Spinal cord (tissue), 10 donors: ENCODE data around the gene H2BK1. TPM values are rescaled to one million over a fixed set of nuclear protein-coding genes. Genes with fewer than 3 reads are reported as not detected.

Source experiments
- DNase-seq, 6 donors: peaks; one replicate each; pipeline versions ENCODE4 v3.0.0 to v3.0.0-alpha.2; 2013 to 2015; ENCODE audit warnings: low spot score in 6 of 6, low read depth in 4 of 6
- H3K27ac ChIP-seq: one replicate; pipeline ENCODE4 v1.5.1; 2013; ENCODE audit warnings: low read depth, low read length, control low read depth
- H3K27me3 ChIP-seq: one replicate; pipeline ENCODE4 v1.6.1; 2013; ENCODE audit warnings: low read length; ENCODE audit not compliant: control insufficient read depth, insufficient read depth
- H3K36me3 ChIP-seq: one replicate; pipeline ENCODE4 v1.6.1; 2013; ENCODE audit warnings: low read length; ENCODE audit not compliant: control insufficient read depth, insufficient read depth
- H3K4me1 ChIP-seq: one replicate; pipeline ENCODE4 v1.6.1; 2013; ENCODE audit warnings: low read length; ENCODE audit not compliant: control insufficient read depth, insufficient read depth
- H3K4me3 ChIP-seq: one replicate; pipeline ENCODE4 v1.5.1; 2013; ENCODE audit warnings: low read depth, low read length, control low read depth
- H3K9me3 ChIP-seq: one replicate; pipeline ENCODE4 v1.6.1; 2013; ENCODE audit warnings: low read length; ENCODE audit not compliant: control insufficient read depth, insufficient read depth
- WGBS: methylation state at CpG from one replicate; pipeline ENCODE4 v1.1.5; 2013; ENCODE audit warnings: missing lambda C conversion rate; ENCODE audit not compliant: insufficient coverage; 5-methylcytosine and 5-hydroxymethylcytosine counted together
- polyA plus RNA-seq, 2 donors: library from polyadenylated mRNA; unstranded; fragments of 120-200 nt; gene quantifications; one replicate each; pipeline ENCODE4 v1.2.1, GENCODE V29; 2013; ENCODE audit not compliant: insufficient read length in 2 of 2
- total RNA-seq, 2 donors: library from RNA; depleted of rRNA in 1 of 2; stranded (reverse); fragments of 120-200 nt in 1 of 2; fragments of >200 nt in 1 of 2; gene quantifications; one replicate each; pipeline versions ENCODE4 v1.2.3 to v1.2.4, GENCODE V29; 2013 to 2014
- donor health status: healthy.

Gene H2BK1
- total and polyA plus RNA-seq, 4 donors: not detected

GRCh38 chr7:151223728-151224127 is 13.4 kb upstream of the H2BK1 start:
- Histone ChIP-seq H3K4me3 (no peak overlapping the region), H3K9me3 (no peaks in the 10 kb centered on the region), H3K4me1 (peaks cover 16% of the 10 kb centered on the region), H3K27me3 (no peaks in the 10 kb centered on the region), H3K36me3 (peaks cover 57% of the 10 kb centered on the region), H3K27ac (no peak overlapping the region)
- DNase-seq: no peak
- 88% methylated on average over 14 of the region's 14 CpGs for WGBS

GRCh38 chr7:151218170-151218569 is 7.9 kb upstream of the H2BK1 start:
- Histone ChIP-seq H3K36me3 (peaks cover 83% of the 10 kb centered on the region), H3K27ac (no peak overlapping the region), H3K9me3 (no peaks in the 10 kb centered on the region), H3K27me3 (no peaks in the 10 kb centered on the region), H3K4me1 (no peaks in the 10 kb centered on the region), H3K4me3 (no peak overlapping the region)
- no peak for DNase-seq
- 91% methylated on average over 6 of the region's 9 CpGs for WGBS

- Histone ChIP-seq H3K4me1 (no peaks in the 10 kb centered on the region), H3K27me3 (no peaks in the 10 kb centered on the region), H3K4me3 (no peak overlapping the region), H3K27ac (no peak overlapping the region), H3K36me3 (peaks cover 66% of the 10 kb centered on the region), H3K9me3 (no peaks in the 10 kb centered on the region)
- DNase-seq: no peak
- WGBS: 90% methylated on average over 4 of the region's 5 CpGs
These were observed 5.1 kb upstream of the H2BK1 start for GRCh38 chr7:151215396-151215795.

GRCh38 chr7:151213826-151214225 is 3.5 kb upstream of the H2BK1 start:
- Histone ChIP-seq H3K36me3 (peaks cover 53% of the 10 kb centered on the region), H3K9me3 (no peaks in the 10 kb centered on the region), H3K4me3 (no peak overlapping the region), H3K27ac (no peak overlapping the region), H3K27me3 (no peaks in the 10 kb centered on the region), H3K4me1 (no peaks in the 10 kb centered on the region)
- 93% methylated on average over 3 of the region's 3 CpGs for WGBS
- no peak for DNase-seq

GRCh38 chr7:151212626-151213025 is 2.3 kb upstream of the H2BK1 start:
- WGBS: 92% methylated on average over 3 of the region's 5 CpGs
- peaks cover 41% of the 10 kb centered on the region for H3K36me3 ChIP-seq

GRCh38 chr7:151211155-151211772 is 976 bp upstream of the H2BK1 start:
- 94% methylated on average over 1 of the region's 3 CpGs for WGBS
- Histone ChIP-seq H3K4me3 (no peak overlapping the region), H3K27me3 (no peaks in the 10 kb centered on the region), H3K27ac (no peak overlapping the region), H3K36me3 (peaks cover 34% of the 10 kb centered on the region), H3K4me1 (no peaks in the 10 kb centered on the region), H3K9me3 (no peaks in the 10 kb centered on the region)
- no peak for DNase-seq

More at GRCh38 chr7:151212626-151213025, 2.3 kb upstream of the H2BK1 start:
- Histone ChIP-seq H3K4me3 (no peak overlapping the region), H3K9me3 (no peaks in the 10 kb centered on the region), H3K27me3 (no peaks in the 10 kb centered on the region), H3K4me1 (no peaks in the 10 kb centered on the region), H3K27ac (no peak overlapping the region)
- DNase-seq: no peak

GRCh38 chr7:151209588-151209987 is 700 bp downstream of the H2BK1 start:
- Histone ChIP-seq H3K4me1 (no peaks in the 10 kb centered on the region), H3K27ac (no peak overlapping the region), H3K27me3 (peaks cover 4% of the 10 kb centered on the region), H3K9me3 (no peaks in the 10 kb centered on the region), H3K36me3 (peaks cover 22% of the 10 kb centered on the region), H3K4me3 (no peak overlapping the region)
- WGBS: 89% methylated on average over 6 of the region's 6 CpGs
- DNase-seq: no peak

GRCh38 chr7:151208253-151208862 is 1.9 kb downstream of the H2BK1 start:
- Histone ChIP-seq H3K4me1 (no peaks in the 10 kb centered on the region), H3K27me3 (peaks cover 10% of the 10 kb centered on the region), H3K36me3 (peaks cover 10% of the 10 kb centered on the region), H3K4me3 (no peak overlapping the region), H3K27ac (no peak overlapping the region), H3K9me3 (no peaks in the 10 kb centered on the region)
- WGBS: 85% methylated on average over 5 of the region's 9 CpGs
- DNase-seq: no peak

- Histone ChIP-seq H3K27me3 (peaks cover 10% of the 10 kb centered on the region), H3K27ac (no peak overlapping the region), H3K4me1 (no peaks in the 10 kb centered on the region), H3K36me3 (peaks cover 5% of the 10 kb centered on the region), H3K9me3 (no peaks in the 10 kb centered on the region), H3K4me3 (no peak overlapping the region)
- DNase-seq: no peak
- WGBS: 66% methylated on average over 12 of the region's 12 CpGs
These were observed 2.5 kb downstream of the H2BK1 start for GRCh38 chr7:151207804-151208203.

GRCh38 chr7:151207315-151207714 is 3.0 kb downstream of the H2BK1 start:
- DNase-seq: no peak
- H3K4me3 ChIP-seq: no peak overlapping the region
- H3K27me3 ChIP-seq: peaks cover 10% of the 10 kb centered on the region
- no peaks in the 10 kb centered on the region for H3K4me1 ChIP-seq
- no peaks in the 10 kb centered on the region for H3K9me3 ChIP-seq
- H3K36me3 ChIP-seq: no peaks in the 10 kb centered on the region
- 82% methylated on average over 8 of the region's 9 CpGs for WGBS
- no peak overlapping the region for H3K27ac ChIP-seq
